NCI-H446 treated with DMSO at 0.1 percent for 48 hours (cell line): ENCODE measurements around the gene SLC5A6.

ENCODE experiments used
- DNase-seq: peaks from one replicate; lab custom pipeline; 2025; lab: John Stamatoyannopoulos, UW

The SLC5A6 gene

GRCh38 chr2:27174638-27175037 lies 37.4 kb downstream of the SLC5A6 start:
- DNase-seq: no peak

GRCh38 chr2:27171351-27171848 lies 40.7 kb downstream of the SLC5A6 start:
- no peak for DNase-seq

GRCh38 chr2:27170581-27171337 lies 41.3 kb downstream of the SLC5A6 start:
- no peak for DNase-seq

GRCh38 chr2:27164960-27165763 lies 46.9 kb downstream of the SLC5A6 start:
- DNase-seq: no peak

DNA sequence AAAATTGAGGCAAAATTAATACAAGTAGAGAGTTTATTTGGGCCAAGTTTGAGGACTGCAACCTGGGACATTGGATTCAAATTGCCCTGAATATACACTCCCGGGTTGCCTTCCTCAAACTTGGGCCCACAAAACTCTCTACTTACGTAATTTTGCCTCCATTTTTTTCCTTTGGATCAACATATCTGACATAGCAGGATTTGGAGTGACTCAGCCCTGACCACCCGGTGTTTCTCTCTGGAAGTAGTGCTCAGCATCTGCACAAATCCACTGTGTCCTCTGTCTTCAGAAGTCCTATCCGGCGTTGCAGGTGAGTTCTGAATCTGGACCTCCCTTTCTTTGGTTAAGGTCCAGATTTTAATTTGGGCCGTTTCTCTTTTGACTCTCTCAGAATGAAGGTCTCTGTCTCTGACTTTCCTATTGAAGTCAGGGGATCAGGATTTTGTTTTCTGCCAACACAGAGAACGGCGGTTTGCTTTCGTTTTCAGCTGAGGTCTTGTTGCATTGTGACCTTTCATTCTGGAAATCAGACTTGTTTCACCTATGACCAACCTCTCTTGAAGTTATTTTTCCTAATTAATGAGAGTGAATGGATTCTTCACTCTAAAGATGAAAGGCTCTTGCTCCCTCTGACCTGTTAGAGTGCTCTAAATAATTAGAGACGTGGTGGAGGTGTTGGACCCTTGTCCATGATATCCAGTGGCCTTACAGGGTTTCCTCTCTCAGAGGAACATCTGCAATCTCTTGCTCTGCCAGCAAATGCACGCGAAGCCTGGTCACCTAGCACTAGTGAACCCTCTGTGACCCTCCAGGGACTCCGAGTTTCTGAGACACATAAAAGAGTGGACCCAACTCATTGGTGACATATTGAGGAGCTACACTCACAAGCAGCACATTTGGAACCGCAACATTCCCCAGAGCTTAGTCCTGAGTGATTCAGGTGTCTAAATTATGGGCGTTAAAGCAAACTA lies 49.6 kb downstream of the SLC5A6 start:
- DNase-seq: no peak

GRCh38 chr2:27160191-27160590 lies 51.9 kb downstream of the SLC5A6 start:
- no peak for DNase-seq

- no peak for DNase-seq
Observed at GRCh38 chr2:27159271-27159670, 52.8 kb downstream of the SLC5A6 start.

DNA sequence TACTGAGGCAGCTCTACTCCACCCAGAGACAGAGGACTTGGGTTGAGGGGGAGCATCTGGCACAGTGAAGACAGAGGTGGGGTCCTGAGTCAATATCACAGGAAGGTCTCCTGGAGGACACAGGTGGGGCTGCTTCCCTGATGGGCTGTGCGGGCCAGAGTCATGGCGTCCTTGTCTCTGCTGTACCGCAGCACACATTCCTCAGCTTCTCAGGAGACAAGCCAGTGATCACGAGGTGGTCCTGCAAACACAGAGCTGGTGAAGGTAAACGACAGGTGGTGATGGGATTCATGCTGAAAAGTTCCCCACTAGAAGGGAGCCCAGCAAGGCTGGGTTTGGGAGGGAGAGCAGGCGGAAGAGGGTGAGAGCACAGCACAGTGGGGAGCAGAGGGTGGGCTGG lies 53.6 kb downstream of the SLC5A6 start:
- no peak for DNase-seq

- DNase-seq: no peak
Observed at GRCh38 chr2:27155069-27155520, 57.0 kb downstream of the SLC5A6 start.

DNA sequence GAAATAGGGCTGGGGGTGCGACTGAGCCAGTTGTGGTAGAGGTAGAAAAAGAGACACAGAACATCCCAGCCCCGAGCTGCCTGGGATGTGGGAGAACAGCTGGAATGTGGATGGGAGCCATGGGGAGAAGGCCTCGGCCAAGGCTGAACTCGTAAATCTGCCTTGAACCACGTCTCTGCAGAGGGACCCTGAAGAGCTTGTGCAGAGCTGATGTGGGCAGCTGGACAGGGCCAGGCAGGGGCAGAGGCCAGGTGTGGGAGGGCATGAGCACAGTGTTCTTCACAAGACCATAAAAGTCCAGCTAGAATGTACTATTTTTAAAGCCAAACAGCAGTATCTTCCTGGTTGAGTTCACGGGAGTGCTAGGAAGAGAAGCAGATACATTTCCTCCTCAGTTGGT lies 57.6 kb downstream of the SLC5A6 start:
- DNase-seq: no peak

GRCh38 chr2:27152796-27153464 lies 59.1 kb downstream of the SLC5A6 start:
- no peak for DNase-seq

- DNase-seq: no peak
Observed at GRCh38 chr2:27152102-27152795, 59.8 kb downstream of the SLC5A6 start.

GRCh38 chr2:27150639-27151230 lies 61.3 kb downstream of the SLC5A6 start:
- no peak for DNase-seq
